GM12878 (cell line): ENCODE data around the gene GAS2L1. TPM values are rescaled to one million over a fixed set of nuclear protein-coding genes. Genes with fewer than 3 reads are reported as not detected.

Experiments used
- ATAC-seq: fragments of 200-7000 bp; cut with Tn5 transposase; 3 replicates; pipeline ENCODE4 v1.9.1; 2020; ENCODE audit warnings: mild to moderate bottlenecking, moderate library complexity
- BruUV-seq: library from RNA; stranded (reverse); fragments of 400-500 nt; replicated peaks from 2 replicates; lab custom pipeline; 2021; lab: Mats Ljungman, UMichigan
- CTCF ChIA-PET: fragments of 300-600 bp; sonication (Branson Sonifier 250); formaldehyde crosslinking; extraction: SDS; loops from one replicate; lab custom pipeline; 2021; ENCODE audit warnings: inconsistent platforms; lab: Yijun Ruan, JAX
- POLR2A ChIA-PET: fragments of 350-600 bp; formaldehyde crosslinking; extraction: SDS; loops from one replicate; lab custom pipeline; 2021; ENCODE audit warnings: inconsistent platforms; lab: Charles Lee
- RAD21 ChIA-PET: fragments of 300-600 bp; sonication (Branson Sonifier 250); formaldehyde crosslinking; loops from one replicate; lab custom pipeline; 2023; ENCODE audit warnings: antibody characterized with exemption; ENCODE audit not compliant: unreplicated experiment; lab: Charles Lee
- SMC1A ChIA-PET: fragments of 300-600 bp; sonication (Branson Sonifier 250); formaldehyde crosslinking; loops from one replicate; lab custom pipeline; 2023; ENCODE audit not compliant: unreplicated experiment, uncharacterized antibody; lab: Charles Lee
- DNase-seq: peaks from one replicate; pipeline ENCODE4 v3.0.0-alpha.2; 2011; ENCODE audit warnings: low read depth, low spot score
- FAIRE-seq: peaks from 3 replicates; lab custom pipeline; 2011; peaks lifted over from hg19 to GRCh38; lab: Jason Lieb, UNC
- H2AFZ ChIP-seq: 2 replicates; pipeline ENCODE4 v1.6.0; 2011; ENCODE audit warnings: low read depth, low read length, control low read depth; ENCODE audit not compliant: control insufficient read depth
- H3K27ac ChIP-seq: 2 replicates; pipeline ENCODE4 v1.5.1; 2011; ENCODE audit warnings: control low read depth; ENCODE audit not compliant: control insufficient read depth, insufficient read depth
- H3K27me3 ChIP-seq, 2 experiments: replicated peaks in 1 of 2; 2 replicates each; pipeline versions ENCODE4 v1.6.0 to v1.6.1; 2011; ENCODE audit warnings: low read length in 1 of 2; ENCODE audit not compliant: control insufficient read depth in 2 of 2, insufficient read depth in 2 of 2
- H3K36me3 ChIP-seq, 2 experiments: 2 replicates each; pipeline ENCODE4 v1.5.1; 2011; ENCODE audit warnings: low read length in 1 of 2; ENCODE audit not compliant: control insufficient read depth in 2 of 2, insufficient read depth in 2 of 2
- H3K4me1 ChIP-seq: 2 replicates; pipeline ENCODE4 v1.6.1; 2011; ENCODE audit warnings: mild to moderate bottlenecking, low read length, moderate library complexity, mixed read lengths; ENCODE audit not compliant: control insufficient read depth, insufficient read depth
- H3K4me2 ChIP-seq: 2 replicates; pipeline ENCODE4 v1.6.0; 2011; ENCODE audit warnings: control low read depth; ENCODE audit not compliant: control insufficient read depth, insufficient read depth
- H3K4me3 ChIP-seq: fragments of 200-600 bp; sonication (generic); 2 replicates; pipeline ENCODE4 v1.5.1; 2016
- H3K79me2 ChIP-seq: 2 replicates; pipeline ENCODE4 v1.6.0; 2011; ENCODE audit warnings: low read length; ENCODE audit not compliant: control insufficient read depth, insufficient read depth
- H3K9ac ChIP-seq: 2 replicates; pipeline ENCODE4 v1.8.0; 2011; ENCODE audit warnings: low read length, control low read depth, mixed read lengths; ENCODE audit not compliant: control insufficient read depth, insufficient read depth
- H3K9me3 ChIP-seq: replicated peaks from 3 replicates; pipeline ENCODE4 v1.5.1; 2011; ENCODE audit warnings: mild to moderate bottlenecking, low read length; ENCODE audit not compliant: control insufficient read depth, insufficient read depth
- H4K20me1 ChIP-seq: 2 replicates; pipeline ENCODE4 v1.6.0; 2011; ENCODE audit not compliant: control insufficient read depth, insufficient read depth
- CHD1 ChIP-seq: IDR thresholded peaks from 2 replicates; pipeline ENCODE4 v1.6.1; 2012; ENCODE audit warnings: low read depth, low read length, improper control_type of control experiment
- ESRRA ChIP-seq: IDR thresholded peaks from 2 replicates; pipeline ENCODE4 v1.6.1; 2012; ENCODE audit warnings: mild to moderate bottlenecking, low read length, improper control_type of control experiment
- FOXM1 ChIP-seq: IDR thresholded peaks from 2 replicates; pipeline ENCODE4 v1.6.1; 2012; ENCODE audit warnings: low read depth, mild to moderate bottlenecking, inconsistent platforms, low read length, moderate library complexity
- HDAC2 ChIP-seq: fragments of 200-600 bp; sonication (generic); IDR thresholded peaks from 2 replicates; pipeline ENCODE4 v1.6.1; 2017
- IKZF1 ChIP-seq: fragments of 450-650 bp; conservative IDR thresholded peaks from 2 replicates; pipeline ENCODE4 v1.6.1; 2017; ENCODE audit warnings: antibody characterized with exemption, mild to moderate bottlenecking
- MEF2B ChIP-seq: fragments of 450-650 bp; IDR thresholded peaks from 2 replicates; pipeline ENCODE4 v1.6.1; 2018; ENCODE audit warnings: mild to moderate bottlenecking, moderate library complexity; ENCODE audit not compliant: partially characterized antibody, poor library complexity, severe bottlenecking
- MTA2 ChIP-seq: fragments of 450-650 bp; IDR thresholded peaks from 2 replicates; pipeline ENCODE4 v1.6.1; 2016; ENCODE audit warnings: low read depth, mild to moderate bottlenecking, moderate library complexity
- NRF1 ChIP-seq: conservative IDR thresholded peaks from 2 replicates; pipeline ENCODE4 v1.6.1; 2011; ENCODE audit warnings: mild to moderate bottlenecking, low read depth, low read length, improper control_type of control experiment
- PAX5 ChIP-seq: IDR thresholded peaks from 2 replicates; pipeline ENCODE4 v1.6.1; 2011; ENCODE audit warnings: low read depth, low read length, borderline replicate concordance
- PAX8 ChIP-seq: fragments of 450-650 bp; IDR thresholded peaks from 2 replicates; pipeline ENCODE4 v1.6.1; 2017; ENCODE audit warnings: mild to moderate bottlenecking, moderate library complexity
- RBBP5 ChIP-seq: fragments of 200-600 bp; sonication (generic); conservative IDR thresholded peaks from 2 replicates; pipeline ENCODE4 v1.6.1; 2016
- REST ChIP-seq: IDR thresholded peaks from 2 replicates; pipeline ENCODE4 v1.6.1; 2012; ENCODE audit warnings: mild to moderate bottlenecking, low read depth, low read length
- SMAD1 ChIP-seq: fragments of 450-650 bp; IDR thresholded peaks from 2 replicates; pipeline ENCODE4 v1.6.1; 2018; ENCODE audit warnings: mild to moderate bottlenecking, low read depth; ENCODE audit not compliant: partially characterized antibody
- USF2 ChIP-seq: IDR thresholded peaks from 2 replicates; pipeline ENCODE4 v1.6.1; 2011; ENCODE audit warnings: low read depth, low read length, improper control_type of control experiment, borderline replicate concordance
- WGBS: methylation state at CpG from one replicate; pipeline ENCODE4 v1.1.6; 2016; ENCODE audit warnings: low lambda C conversion rate; ENCODE audit not compliant: insufficient replicate concordance, insufficient coverage; ENCODE audit errors: missing lambda C conversion rate; 5-methylcytosine and 5-hydroxymethylcytosine counted together
- in situ Hi-C: fragments of 300-500 bp; cut with MboI; formaldehyde crosslinking; loops from 9 replicates; pipeline ENCODE4 v1.14.3; 2018; ENCODE audit warnings: mixed read lengths
- intact Hi-C: fragments of 100-400 bp; cut with micrococcal nuclease; formaldehyde crosslinking; loops from one replicate; pipeline ENCODE4 v1.14.2; 2022; ENCODE audit not compliant: unreplicated experiment
- polyA plus RNA-seq, 11 experiments: library from polyadenylated mRNA; depleted of rRNA in 4 of 11; unstranded in 6 of 11; stranded (reverse) in 5 of 11; fragments of >200 nt; fragmentation: Nextera tagmentation in 4 of 11; fragmentation: Illumina TruSeq in 1 of 11; extraction: Ambion mirVana in 4 of 11; extraction: Trizol in 1 of 11; gene quantifications; 1 replicate in 1 of 11; 2 replicates in 10 of 11; pipeline versions ENCODE4 v1.2.1 to v1.2.3, GENCODE V29; 2011 to 2016; ENCODE audit warnings: inconsistent platforms in 2 of 11, missing spikeins in 2 of 11, low read depth in 1 of 11
- total RNA-seq, 4 experiments: library from RNA; depleted of rRNA in 3 of 4; stranded (reverse); fragments of >200 nt in 3 of 4; fragmentation: Illumina TruSeq in 1 of 4; extraction: Trizol in 1 of 4; gene quantifications; 2 replicates each; pipeline versions ENCODE4 v1.2.1 to v1.2.3, GENCODE V29; 2013 to 2021

Gene GAS2L1
- total and polyA plus RNA-seq, 10 of the 15 experiments (the other 5 are each of a cell fraction or from before 2014, with no cell fraction given) = 0.03 to 0.13 TPM; not detected in 8

- intact Hi-C loops (no loop called here), in situ Hi-C loops (no loop called here)
- Histone ChIP-seq H3K4me3 (no peak overlapping the region), H3K4me2 (no peak overlapping the region), H4K20me1 (no peaks in the 10 kb centered on the region), H2AFZ (no peak overlapping the region), H3K4me1 (no peaks in the 10 kb centered on the region; the same call in 1 of the 2 replicates), H3K9me3 (no peaks in the 10 kb centered on the region; the same call in 2 of the 3 replicates), H3K27me3 (peaks cover 2 to 7% of the 10 kb centered on the region in 2 experiments; a peak in 2 of 4 replicates), H3K27ac (no peak overlapping the region), H3K9ac (no peak overlapping the region), H3K36me3 (no peaks in the 10 kb centered on the region), H3K79me2 (no peaks in the 10 kb centered on the region)
- BruUV-seq = no TSS peak
- TF ChIP-seq ESRRA (no peak), NRF1 (no peak), IKZF1 (no peak), FOXM1 (no peak), REST (no peak), HDAC2 (no peak), PAX8 (no peak), MTA2 (no peak), PAX5 (no peak), MEF2B (no peak), CHD1 (no peak), RBBP5 (no peak), USF2 (no peak), SMAD1 (no peak)
- no peak for DNase-seq
- POLR2A ChIA-PET = no interaction called here
- CTCF ChIA-PET = no interaction called here
- 81% methylated on average over 20 of the region's 20 CpGs for WGBS
- RAD21 ChIA-PET = no interaction called here
- no peak for ATAC-seq
- no peak for FAIRE-seq
- SMC1A ChIA-PET = no interaction called here
Measured at GRCh38 chr22:29307596-29308147, 1.2 kb downstream of the GAS2L1 start.
